Right ventricle myocardium superior (tissue), 1 donor: Measurements from ENCODE around the gene MED13. TPM values are rescaled to one million over a fixed set of nuclear protein-coding genes. Genes with fewer than 3 reads are reported as not detected.

Experiments
- ATAC-seq: fragments of 200-7000 bp; cut with Tn5 transposase; one replicate; pipeline ENCODE4 v1.9.1; 2020; ENCODE audit warnings: mild to moderate bottlenecking; ENCODE audit not compliant: poor library complexity
- DNase-seq: peaks from one replicate; pipeline ENCODE4 v3.0.0-alpha.2; 2020
- intact Hi-C: fragments of 100-400 bp; cut with DNase I; formaldehyde crosslinking; loops from one replicate; pipeline ENCODE4 v1.11.2; 2022
- long read RNA-seq: library from polyadenylated mRNA; unstranded; transcript quantifications from one replicate; pipeline ENCODE4 v2.0.0, GENCODE V29; 2021
- total RNA-seq: library from RNA; stranded (reverse); fragmentation: NEBNext Ultra II Directional; extraction: Animal tissue kit (Norgen Biotek cat#: 25700); gene quantifications from one replicate; pipeline ENCODE4 v1.2.1, GENCODE V29; 2021
- donor health status: DM: no; HTN: yes; CAD: no; lungs with severe emphysema.

MED13 gene
- 25.1 TPM for total RNA-seq
- long read RNA-seq, partial matches to known transcripts = 7 of 11 reads
- long read RNA-seq, other reads (novel, unspliced or antisense) = 4 of 11 reads

DNA sequence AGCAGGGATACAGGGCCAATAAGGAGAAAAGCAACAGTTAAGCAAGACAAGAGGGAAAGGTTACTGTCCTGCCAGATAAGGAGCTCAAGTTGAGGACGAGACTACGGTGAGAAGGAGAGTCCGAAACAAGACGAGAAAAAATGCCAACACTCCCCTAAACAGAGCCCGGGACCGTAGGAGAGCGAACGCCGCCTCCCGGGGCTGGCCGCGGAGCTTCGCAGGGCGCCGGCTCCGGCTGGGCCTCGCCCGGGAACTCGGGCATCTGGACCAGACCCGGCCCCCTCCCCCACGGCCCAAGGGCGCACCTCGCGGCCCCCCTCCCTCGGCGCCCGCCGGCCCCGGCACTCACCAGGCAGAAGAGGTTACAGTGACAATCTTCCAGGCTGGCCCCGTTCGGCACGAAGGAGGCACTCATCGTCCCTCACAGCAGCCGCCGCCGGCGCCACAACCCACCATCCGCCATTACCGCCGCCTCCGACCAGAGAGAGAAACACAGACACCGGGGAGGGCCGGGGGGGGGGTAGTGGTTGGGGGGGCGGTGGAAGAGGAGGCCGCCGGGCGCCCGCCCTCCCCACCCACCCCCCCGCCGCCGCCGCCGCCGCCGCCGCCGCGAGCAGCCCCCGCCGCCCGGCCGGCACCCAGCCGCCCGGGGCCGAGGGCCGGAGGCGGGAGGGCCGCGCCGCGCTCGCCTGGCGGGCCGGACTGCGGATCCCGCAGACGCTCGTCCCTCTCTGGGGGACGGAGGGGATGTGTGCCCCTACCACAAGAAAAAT, at the start of gene MED13:
MED13 (minus strand) TSS at position 488 of the 773 bp plus-strand sequence; CDS start at position 415, 73 bp downstream.
- intact Hi-C loops = loop anchor here (5.0 to 10.0 kb wide), 2 partner anchors 138 to 650 kb away; partner anchors contain the start of gene INTS2
- DNase-seq = peak; percentile 81
- peak; percentile 62 for ATAC-seq

GRCh38 chr17:62112229-62112628, 47.2 kb upstream of the MED13 start:
- intact Hi-C loops = no loop called here
- DNase-seq (no peak), ATAC-seq (no peak)

DNA sequence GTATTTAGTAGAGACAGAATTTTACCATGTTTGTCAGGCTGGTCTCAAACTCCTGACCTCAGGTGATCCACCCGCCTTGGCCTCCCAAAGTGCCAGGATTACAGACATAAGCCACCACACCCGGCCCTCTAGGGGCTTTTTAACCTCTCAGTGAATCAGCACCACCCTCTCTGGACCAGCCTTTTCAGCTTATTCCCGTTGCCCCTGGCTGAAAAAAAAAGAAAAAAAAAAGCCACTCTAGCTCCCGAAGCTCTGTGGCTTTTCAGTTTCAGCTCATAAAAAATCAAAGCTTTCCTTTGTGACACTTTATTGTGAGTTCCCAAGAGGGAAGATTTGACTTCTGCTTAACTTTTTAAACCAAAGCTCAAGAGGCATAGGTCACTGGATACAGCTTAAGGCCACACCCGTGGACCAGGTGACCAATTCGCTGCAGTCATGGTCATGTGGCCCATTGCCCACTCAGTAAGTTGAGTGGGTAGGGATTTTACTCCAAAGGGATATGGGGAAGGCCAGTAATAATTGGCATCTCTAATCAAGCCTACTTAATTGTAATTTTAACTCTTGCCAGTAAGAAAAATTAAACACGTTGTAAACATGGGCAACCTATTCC, 46.6 kb upstream of the MED13 start:
- no peak for ATAC-seq
- DNase-seq = no peak
- intact Hi-C loops = no loop called here

- intact Hi-C loops = no loop called here
- DNase-seq (no peak), ATAC-seq (no peak)
These were observed 45.9 kb upstream of the MED13 start for GRCh38 chr17:62110923-62111484.

DNA sequence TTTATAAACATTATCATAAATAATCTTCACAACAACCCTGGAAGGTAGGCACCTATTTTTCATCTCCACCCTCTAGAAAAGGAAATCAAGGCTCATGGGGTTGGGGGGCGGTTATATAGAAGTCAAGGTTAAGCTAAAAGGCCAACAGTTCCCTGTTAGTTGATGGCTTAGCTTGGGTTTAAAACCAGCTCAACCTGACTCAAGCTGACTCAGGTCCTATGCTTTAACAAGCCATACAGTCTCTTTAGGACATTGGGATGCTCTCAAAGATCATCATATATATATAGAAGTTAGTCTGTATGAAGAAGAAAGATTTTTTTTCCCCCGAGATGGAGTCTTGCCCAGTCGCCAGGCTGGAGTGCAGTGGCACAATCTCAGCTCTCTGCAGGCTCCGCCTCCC, 44.8 kb upstream of the MED13 start:
- no peak for ATAC-seq
- no peak for DNase-seq
- intact Hi-C loops = no loop called here

- DNase-seq (no peak), ATAC-seq (peak; percentile 49)
- intact Hi-C loops = no loop called here
These were observed 44.4 kb upstream of the MED13 start for GRCh38 chr17:62109378-62109902.

- intact Hi-C loops = no loop called here
- DNase-seq (no peak), ATAC-seq (no peak)
These were observed 40.8 kb upstream of the MED13 start for GRCh38 chr17:62105861-62106260.

DNA sequence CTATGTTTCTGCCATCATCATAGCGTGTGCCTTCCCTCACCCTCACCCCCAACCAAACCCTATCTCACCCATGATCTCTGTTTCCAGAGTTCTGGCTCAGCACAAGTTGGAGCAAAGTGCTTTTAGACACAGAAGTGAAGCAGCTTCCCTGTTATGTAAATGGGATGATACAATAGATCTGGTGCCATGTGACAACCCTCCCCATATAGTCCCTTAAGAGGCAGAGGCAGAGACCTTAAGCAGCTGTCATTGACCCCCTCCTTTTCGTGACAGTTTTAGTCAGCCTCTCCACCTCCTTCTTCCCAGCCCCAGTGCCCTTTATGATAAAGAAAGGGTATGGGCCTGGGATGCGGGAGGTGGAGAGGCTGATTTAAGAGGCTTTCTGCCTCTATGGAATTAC, 40.3 kb upstream of the MED13 start:
- ATAC-seq (no peak), DNase-seq (no peak)
- intact Hi-C loops = no loop called here

GRCh38 chr17:62101515-62101914, 36.4 kb upstream of the MED13 start:
- no peak for ATAC-seq
- intact Hi-C loops = no loop called here
- DNase-seq = no peak

DNA sequence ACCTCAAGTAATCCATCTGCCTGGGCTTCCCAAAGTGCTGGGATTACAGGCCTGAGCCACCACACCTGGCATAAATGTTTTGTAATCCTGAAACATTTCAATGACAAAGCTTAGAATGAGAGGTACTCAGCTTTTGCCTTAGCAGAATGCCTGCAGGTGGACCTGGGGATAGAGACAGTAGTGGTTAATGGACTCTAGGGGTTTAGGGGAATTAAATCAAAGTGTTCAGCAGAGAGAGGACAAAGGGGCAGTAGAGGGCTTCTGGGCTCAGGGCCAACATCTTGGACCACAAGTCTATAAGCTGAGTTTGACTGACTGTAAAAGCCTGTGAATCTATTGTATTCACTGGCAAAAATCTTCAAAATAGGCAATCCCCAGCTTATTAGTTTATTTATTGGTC, 36.0 kb upstream of the MED13 start:
- intact Hi-C loops = no loop called here
- no peak for ATAC-seq
- no peak for DNase-seq

DNA sequence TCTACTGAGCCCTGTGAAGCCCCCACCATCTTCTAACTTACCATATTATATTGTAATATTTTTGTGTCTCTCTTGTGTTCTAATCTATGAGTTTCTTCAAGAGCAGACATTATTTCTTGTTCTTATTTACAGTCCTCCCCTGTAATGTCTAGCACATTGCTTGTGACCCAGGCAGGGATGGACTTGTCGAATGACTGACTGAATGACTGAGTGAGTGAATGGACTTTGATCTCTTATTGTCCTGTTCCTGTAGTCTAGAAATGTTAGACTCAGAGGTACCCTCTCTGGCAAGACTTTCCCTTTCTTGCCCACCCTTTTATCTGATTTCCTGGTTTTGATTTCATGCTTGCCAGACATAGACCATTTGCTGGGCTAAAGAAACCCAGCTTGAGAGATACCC, 35.0 kb upstream of the MED13 start:
- no peak for DNase-seq
- intact Hi-C loops = no loop called here
- no peak for ATAC-seq

DNA sequence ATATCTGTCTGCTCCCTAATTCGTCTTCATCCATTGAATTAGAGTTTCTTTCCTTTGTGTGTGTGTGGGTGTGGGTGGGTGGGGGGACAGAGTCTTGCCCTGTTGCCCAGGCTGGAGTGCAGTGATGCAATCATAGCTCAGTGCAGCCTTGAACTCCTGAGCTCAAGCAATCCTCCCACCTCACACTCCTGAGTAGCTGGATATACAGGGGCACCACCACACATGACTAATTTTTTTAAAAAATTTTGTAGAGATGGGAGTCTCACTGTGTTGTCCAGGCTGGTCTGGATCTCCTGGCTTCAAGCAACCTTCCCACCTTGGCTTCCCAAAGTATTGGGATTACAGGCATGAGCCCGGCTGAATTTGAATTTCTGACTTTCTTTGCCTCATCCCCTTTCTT, 34.5 kb upstream of the MED13 start:
- intact Hi-C loops = no loop called here

GRCh38 chr17:62098623-62099231, 33.6 kb upstream of the MED13 start:
- ATAC-seq (no peak), DNase-seq (no peak)
- intact Hi-C loops = no loop called here

More for the DNA sequence above, 34.5 kb upstream of the MED13 start:
- DNase-seq (no peak), ATAC-seq (no peak)

DNA sequence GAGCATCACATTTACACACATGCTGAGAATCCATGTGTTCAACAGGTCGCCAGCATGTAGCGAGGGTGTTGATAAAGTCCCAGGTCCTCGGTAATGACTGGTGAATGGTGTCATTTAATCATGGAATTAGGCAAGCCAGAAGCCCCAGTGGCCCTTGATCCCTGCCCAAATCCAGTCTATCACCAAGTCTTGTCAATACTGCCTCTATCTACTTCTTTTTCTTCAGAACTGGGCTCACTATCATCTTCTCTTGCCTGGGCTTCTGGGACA, 31.3 kb upstream of the MED13 start:
- ATAC-seq = no peak
- intact Hi-C loops = no loop called here

GRCh38 chr17:62094175-62094574, 29.1 kb upstream of the MED13 start:
- no peak for ATAC-seq
- intact Hi-C loops = no loop called here
- DNase-seq = no peak

More for the DNA sequence above, 31.3 kb upstream of the MED13 start:
- no peak for DNase-seq

DNA sequence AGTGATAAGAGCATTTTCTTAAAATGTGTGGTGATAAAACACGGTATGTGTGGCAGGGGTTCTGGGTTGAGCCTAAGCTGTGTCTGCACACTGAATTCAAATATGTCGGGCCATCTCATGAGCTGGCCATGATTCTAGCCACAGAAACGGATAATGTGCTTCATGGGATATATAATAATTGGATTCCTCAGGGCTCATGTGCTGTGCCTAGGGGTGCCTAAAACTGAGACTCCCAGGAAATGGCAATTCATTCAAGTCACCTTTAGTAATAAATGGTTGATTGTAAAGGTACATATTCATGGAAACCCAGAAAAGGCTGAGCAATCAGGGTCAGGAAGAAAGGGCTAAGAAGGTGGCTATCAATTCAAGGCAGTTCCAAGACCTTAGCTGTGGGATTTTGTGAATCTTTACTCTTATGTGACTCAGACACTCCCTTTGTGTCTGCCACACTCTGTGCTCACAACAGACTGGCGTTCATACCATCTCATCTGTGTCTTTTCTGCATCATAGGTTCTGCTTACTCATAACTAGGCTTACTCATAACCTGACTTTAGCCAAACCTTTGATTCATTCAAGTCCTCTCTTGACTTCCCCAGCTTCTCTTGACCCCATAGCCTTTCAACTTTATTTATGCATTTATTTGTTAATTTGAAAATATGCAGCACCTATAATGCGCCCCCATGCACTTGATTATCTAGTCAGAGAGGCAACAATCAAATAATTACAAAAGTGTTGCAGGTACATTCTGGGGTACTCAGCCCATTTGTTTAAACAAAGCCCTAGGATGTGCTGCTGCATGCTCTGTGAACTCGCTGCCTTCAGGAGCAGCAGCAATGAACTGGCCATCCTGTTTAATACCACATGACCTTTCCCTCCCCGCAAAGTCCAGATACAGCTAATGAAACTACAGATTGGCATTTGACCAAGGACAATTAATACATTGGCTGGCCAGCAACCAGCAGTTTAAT, 28.4 kb upstream of the MED13 start:
- ATAC-seq = no peak
- no peak for DNase-seq
- intact Hi-C loops = no loop called here

DNA sequence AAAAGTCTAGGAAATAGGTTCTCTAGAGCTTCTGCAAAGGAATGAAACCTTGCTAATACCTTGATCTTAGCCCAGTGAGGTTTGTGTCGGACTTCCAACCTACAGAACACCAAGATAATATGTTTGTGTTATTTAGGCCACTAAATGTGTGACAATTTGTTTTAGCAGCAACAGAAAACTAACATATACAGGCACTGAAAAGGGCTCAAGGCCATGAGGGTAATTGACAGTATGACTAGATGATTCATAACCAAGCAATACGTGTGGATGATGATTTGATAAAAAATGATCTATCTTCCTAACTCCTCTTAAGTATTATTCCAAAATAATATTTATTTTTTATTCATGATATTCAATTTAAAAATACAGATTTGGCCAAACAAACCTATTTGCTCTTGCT, 27.7 kb upstream of the MED13 start:
- DNase-seq = no peak
- intact Hi-C loops = no loop called here
- no peak for ATAC-seq

DNA sequence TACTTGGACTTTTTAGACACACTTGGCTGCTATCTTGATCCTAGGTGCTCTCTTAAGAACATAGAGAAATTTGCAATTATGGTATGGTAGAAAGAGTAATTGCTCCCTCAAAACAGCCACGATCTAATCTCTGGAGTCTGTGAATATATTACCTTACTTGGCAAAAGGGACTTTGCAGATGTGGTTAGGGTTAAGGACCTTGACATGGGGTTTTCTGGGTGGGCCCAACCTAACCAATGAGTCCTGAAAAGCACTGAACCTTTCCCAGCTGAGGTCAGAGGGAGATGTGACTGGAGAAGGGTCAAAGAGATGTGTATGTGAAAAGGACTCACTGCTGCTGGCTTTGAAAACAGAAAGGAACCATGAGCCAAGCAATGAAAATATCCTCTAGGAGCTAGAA, 26.7 kb upstream of the MED13 start:
- no peak for DNase-seq

More for the DNA sequence above, 26.7 kb upstream of the MED13 start:
- ATAC-seq = no peak
- intact Hi-C loops = no loop called here
